Fibroblast of skin of left biceps (primary cell): Measurements from ENCODE around the gene PGLYRP3.
"Not testable (repeated sequence)": the region's sequence is repeated elsewhere in the genome, so short reads cannot be mapped to it uniquely, and the experiment has no call there.

Experiments used
- DNase-seq, 2 experiments: peaks; one replicate each; pipeline ENCODE4 v3.0.0-alpha.2; 2013; ENCODE audit warnings: low read depth in 2 of 2

The PGLYRP3 gene

GRCh38 chr1:153314388-153314787 lies 1.6 kb upstream of the PGLYRP3 start:
- not testable (repeated sequence) for DNase-seq

GRCh38 chr1:153313288-153313687 lies 536 bp upstream of the PGLYRP3 start:
- no peak for DNase-seq

GRCh38 chr1:153310526-153310925 lies 2.2 kb downstream of the PGLYRP3 start:
- no peak for DNase-seq

- no peak for DNase-seq
Observed at GRCh38 chr1:153309441-153309840, 3.3 kb downstream of the PGLYRP3 start.

- no peak for DNase-seq
Observed at GRCh38 chr1:153308540-153308939, 4.2 kb downstream of the PGLYRP3 start.

- no peak for DNase-seq
Observed at GRCh38 chr1:153307221-153307600, 5.5 kb downstream of the PGLYRP3 start.

GRCh38 chr1:153306303-153307220 lies 6.2 kb downstream of the PGLYRP3 start:
- DNase-seq = no peak

- no peak for DNase-seq
Observed at GRCh38 chr1:153305682-153306081, 7.1 kb downstream of the PGLYRP3 start.

GRCh38 chr1:153302308-153302707 lies 10.4 kb downstream of the PGLYRP3 start:
- no peak for DNase-seq

- DNase-seq = no peak
Observed at GRCh38 chr1:153293851-153294250, 18.9 kb downstream of the PGLYRP3 start.

GRCh38 chr1:153293480-153293775 lies 19.3 kb downstream of the PGLYRP3 start:
- no peak for DNase-seq

GRCh38 chr1:153292740-153293479 lies 19.8 kb downstream of the PGLYRP3 start:
- DNase-seq = no peak

- DNase-seq = no peak
Observed at GRCh38 chr1:153292185-153292584, 20.6 kb downstream of the PGLYRP3 start.

- no peak for DNase-seq
Observed at GRCh38 chr1:153291514-153291913, 21.2 kb downstream of the PGLYRP3 start.

- no peak for DNase-seq
Observed at GRCh38 chr1:153288634-153289275, 24.0 kb downstream of the PGLYRP3 start.

GRCh38 chr1:153277852-153278251 lies 34.9 kb downstream of the PGLYRP3 start:
- no peak for DNase-seq

- DNase-seq = no peak
Observed at GRCh38 chr1:153272186-153272585, 40.6 kb downstream of the PGLYRP3 start.

GRCh38 chr1:153271711-153272110 lies 41.0 kb downstream of the PGLYRP3 start:
- DNase-seq = no peak

GRCh38 chr1:153265457-153265856 lies 47.3 kb downstream of the PGLYRP3 start:
- no peak for DNase-seq

GRCh38 chr1:153262462-153263157 lies 50.1 kb downstream of the PGLYRP3 start:
- no peak for DNase-seq

GRCh38 chr1:153262070-153262366 lies 50.7 kb downstream of the PGLYRP3 start:
- DNase-seq = no peak
